HUES6 (cell line): ENCODE measurements around the gene GRHL3.
A peak's percentile ranks its signal among the peaks of the same experiment; 100 is the strongest.

ENCODE experiments used
- H3K27ac ChIP-seq: 2 replicates; pipeline ENCODE4 v1.7.0; 2013; ENCODE audit warnings: low read depth, mild to moderate bottlenecking, low read length, inconsistent platforms
- H3K27me3 ChIP-seq: 2 replicates; pipeline ENCODE4 v1.6.1; 2013; ENCODE audit warnings: low read length; ENCODE audit not compliant: control insufficient read depth, insufficient read depth
- H3K36me3 ChIP-seq: 2 replicates; pipeline ENCODE4 v1.6.1; 2013; ENCODE audit warnings: low read length; ENCODE audit not compliant: control insufficient read depth, insufficient read depth
- H3K4me1 ChIP-seq: 2 replicates; pipeline ENCODE4 v1.6.1; 2013; ENCODE audit warnings: low read length; ENCODE audit not compliant: control insufficient read depth, insufficient read depth
- H3K4me3 ChIP-seq: 2 replicates; pipeline ENCODE4 v1.5.1; 2013; ENCODE audit warnings: low read depth, low read length
- H3K9ac ChIP-seq: one replicate; pipeline ENCODE4 v1.6.1; 2013; ENCODE audit warnings: mild to moderate bottlenecking, low read length
- H3K9me3 ChIP-seq: 2 replicates; pipeline ENCODE4 v1.6.1; 2013; ENCODE audit warnings: low read depth, low read length; ENCODE audit not compliant: control insufficient read depth, insufficient read depth

GRHL3 gene

DNA sequence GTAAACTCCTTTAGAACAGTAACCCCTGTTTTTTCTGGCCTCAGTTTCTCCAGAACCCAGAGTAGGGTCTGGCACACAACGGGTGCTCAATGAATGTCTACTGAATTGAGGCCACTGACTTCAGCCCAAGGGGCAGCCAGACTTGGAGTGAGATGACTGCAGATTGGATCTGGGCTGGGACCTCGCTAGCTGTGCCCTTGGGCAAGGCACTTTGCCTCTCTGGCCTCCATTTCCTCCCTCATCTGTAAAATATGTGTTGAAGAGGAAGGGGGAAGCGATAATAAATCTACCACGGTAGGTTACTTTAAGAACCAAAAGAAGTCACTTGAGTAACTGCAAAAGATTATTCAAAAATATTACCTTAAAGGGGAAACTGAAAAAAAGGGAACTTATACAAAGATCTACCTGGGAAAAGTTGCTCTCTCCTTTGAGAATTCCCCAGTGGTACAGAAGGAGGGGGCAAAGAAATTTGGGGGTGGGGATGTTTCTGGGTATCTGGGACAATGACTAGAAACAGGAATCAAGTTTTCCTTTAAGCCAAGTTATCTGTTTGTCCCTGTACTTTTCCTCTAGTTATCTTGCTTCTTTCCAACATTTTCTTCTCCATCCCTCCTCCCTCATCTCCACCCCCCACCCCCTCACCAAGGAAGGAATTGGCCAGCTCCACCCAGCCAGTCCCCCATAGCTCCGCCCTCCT lies 394 bp upstream of the GRHL3 start:
- peaks cover 32% of the 10 kb centered on the region for H3K27me3 ChIP-seq
- H3K27ac ChIP-seq, result no peak overlapping the region
- peaks cover 56% of the 10 kb centered on the region for H3K4me1 ChIP-seq
- H3K36me3 ChIP-seq, result no peaks in the 10 kb centered on the region
- peak overlapping the region; percentile 64 for H3K4me3 ChIP-seq
- no peaks in the 10 kb centered on the region for H3K9me3 ChIP-seq
- H3K9ac ChIP-seq, result no peak overlapping the region

GRCh38 chr1:24319962-24320361 lies 805 bp downstream of the GRHL3 start:
- peaks cover 58% of the 10 kb centered on the region for H3K4me1 ChIP-seq
- peaks cover 32% of the 10 kb centered on the region for H3K27me3 ChIP-seq
- H3K9me3 ChIP-seq, result no peaks in the 10 kb centered on the region
- peak overlapping the region; percentile 91 for H3K9ac ChIP-seq
- H3K4me3 ChIP-seq, result peak overlapping the region; percentile 64
- no peak overlapping the region for H3K27ac ChIP-seq
- H3K36me3 ChIP-seq, result no peaks in the 10 kb centered on the region

DNA sequence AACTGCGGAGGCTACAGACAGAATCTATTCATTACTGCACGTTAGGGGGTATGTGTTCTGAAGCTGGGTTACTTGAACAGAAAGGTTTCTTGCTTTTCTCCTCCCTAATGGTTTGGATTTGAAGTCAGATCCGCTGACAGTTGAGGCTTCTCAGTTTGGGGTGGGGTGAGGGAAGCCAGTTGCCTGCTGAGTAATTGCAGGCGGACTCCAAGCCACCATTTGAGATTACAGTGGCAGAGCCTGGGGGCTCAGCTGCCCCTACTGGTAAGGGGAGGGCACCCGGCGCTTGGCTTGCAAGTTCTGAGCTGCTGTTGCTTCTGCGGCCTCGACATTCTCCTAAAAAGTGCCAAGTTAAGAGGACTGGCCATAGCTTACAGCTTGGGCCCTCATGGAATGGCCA lies 2.0 kb downstream of the GRHL3 start:
- Histone ChIP-seq H3K27ac (peak overlapping the region; percentile 89; the same call in 1 of the 2 replicates), H3K4me1 (peaks cover 58% of the 10 kb centered on the region), H3K4me3 (peak overlapping the region; percentile 64), H3K9me3 (no peaks in the 10 kb centered on the region), H3K36me3 (no peaks in the 10 kb centered on the region), H3K9ac (peak overlapping the region; percentile 91), H3K27me3 (peaks cover 32% of the 10 kb centered on the region)

DNA sequence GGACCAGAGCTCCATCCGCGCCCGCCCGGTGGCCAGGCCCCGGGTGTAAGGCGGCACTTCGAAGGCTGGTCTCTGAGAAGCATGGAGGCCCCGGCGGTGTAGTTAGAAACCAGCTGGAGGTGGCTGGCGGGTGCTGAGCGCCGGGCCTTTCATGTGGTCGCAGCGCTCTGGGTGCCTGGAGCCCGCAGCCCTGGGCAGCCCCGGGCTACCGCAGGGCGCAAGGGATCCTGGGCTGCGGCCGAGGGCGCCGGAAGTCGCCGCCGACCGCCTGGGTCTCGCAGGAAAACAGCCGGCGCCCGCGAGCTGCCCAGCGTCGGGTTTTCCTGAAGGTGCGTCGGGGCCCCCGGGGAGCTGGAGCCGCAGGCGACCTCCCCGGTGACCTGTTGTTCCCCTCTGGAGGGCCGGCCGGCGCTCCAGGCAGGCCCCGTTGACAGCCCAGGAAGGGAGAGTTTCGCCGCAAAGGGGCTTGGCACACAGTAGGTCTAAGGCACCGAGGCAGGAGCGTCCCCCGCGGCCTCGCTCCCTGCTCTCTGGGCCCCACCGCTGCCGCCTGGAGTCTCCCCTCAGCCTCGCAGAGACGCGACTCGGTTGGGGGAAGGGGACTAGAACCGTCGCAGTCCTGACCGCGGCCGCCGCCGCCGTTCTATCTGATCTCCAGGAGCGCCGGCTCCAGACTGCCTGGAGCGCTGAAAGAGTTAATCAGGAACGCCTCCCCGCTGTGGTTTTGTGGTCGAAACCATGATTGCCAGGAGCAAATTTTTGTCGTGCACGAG lies 2.7 kb downstream of the GRHL3 start:
- Histone ChIP-seq H3K9ac (peak overlapping the region; percentile 91), H3K27me3 (peaks cover 32% of the 10 kb centered on the region), H3K4me1 (peaks cover 58% of the 10 kb centered on the region), H3K4me3 (peak overlapping the region; percentile 64), H3K36me3 (no peaks in the 10 kb centered on the region), H3K27ac (peak overlapping the region; percentile 89; the same call in 1 of the 2 replicates), H3K9me3 (no peaks in the 10 kb centered on the region)

DNA sequence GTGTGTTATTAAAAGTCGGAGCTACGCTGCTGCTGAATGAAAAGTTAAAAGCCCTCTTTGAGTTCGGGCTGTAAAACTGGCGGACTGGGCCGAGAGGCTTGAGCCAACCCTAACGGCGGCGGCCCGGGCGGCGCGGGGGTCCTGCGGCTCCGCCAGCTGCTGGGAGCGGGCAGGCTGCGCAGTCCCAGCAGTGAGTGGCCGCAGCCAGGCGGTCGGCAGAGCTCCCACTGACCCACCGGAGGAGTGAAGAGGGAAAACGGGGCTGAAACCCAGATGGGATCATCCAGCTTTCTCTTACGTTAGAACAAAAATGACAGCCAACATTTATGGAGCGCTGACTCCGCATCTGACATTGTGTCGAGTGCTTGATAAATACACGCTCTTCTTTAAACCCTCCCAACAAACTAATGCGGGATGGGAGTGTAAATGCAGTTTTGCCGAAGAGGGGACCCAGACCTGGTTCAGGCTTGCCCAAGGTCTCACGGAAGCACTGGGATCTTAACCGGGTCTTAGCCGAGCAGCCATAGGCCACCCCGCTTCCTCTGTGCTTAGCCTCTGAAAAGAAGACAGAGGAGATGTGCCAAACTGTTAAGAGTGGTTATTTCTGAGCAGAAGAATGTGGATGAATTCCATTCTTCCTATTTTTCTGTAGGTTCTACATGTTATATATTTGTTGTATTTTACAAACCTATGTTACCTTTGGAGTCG lies 3.5 kb downstream of the GRHL3 start:
- Histone ChIP-seq H3K27ac (peak overlapping the region; percentile 89; the same call in 1 of the 2 replicates), H3K9me3 (no peaks in the 10 kb centered on the region), H3K36me3 (no peaks in the 10 kb centered on the region), H3K9ac (peak overlapping the region; percentile 91), H3K4me1 (peaks cover 51% of the 10 kb centered on the region), H3K27me3 (peaks cover 32% of the 10 kb centered on the region), H3K4me3 (peak overlapping the region; percentile 64)

DNA sequence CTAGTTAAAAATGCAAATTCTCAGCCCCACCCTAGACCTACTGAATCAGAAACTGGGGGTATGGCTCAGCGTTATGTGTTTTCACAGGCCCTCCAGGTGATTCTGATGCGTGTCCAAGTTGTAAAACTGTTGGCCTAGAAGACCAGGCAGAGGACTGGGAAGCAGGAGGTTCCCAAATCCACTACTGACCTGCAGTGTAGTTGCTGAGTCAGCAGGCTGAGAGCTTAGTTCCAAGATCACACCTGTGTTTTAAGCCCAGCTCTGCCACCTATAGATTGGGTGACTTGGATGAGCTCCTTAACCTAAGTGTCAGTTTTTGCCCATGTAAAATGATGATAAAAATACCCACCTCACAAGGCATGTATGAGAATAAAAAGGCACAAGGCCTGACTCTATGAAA lies 4.1 kb downstream of the GRHL3 start:
- peak overlapping the region; percentile 64; the same call in 1 of the 2 replicates for H3K4me3 ChIP-seq
- no peak overlapping the region for H3K9ac ChIP-seq
- no peaks in the 10 kb centered on the region for H3K9me3 ChIP-seq
- no peak overlapping the region for H3K27ac ChIP-seq
- H3K4me1 ChIP-seq, result peaks cover 45% of the 10 kb centered on the region
- no peaks in the 10 kb centered on the region for H3K36me3 ChIP-seq
- H3K27me3 ChIP-seq, result peaks cover 32% of the 10 kb centered on the region

DNA sequence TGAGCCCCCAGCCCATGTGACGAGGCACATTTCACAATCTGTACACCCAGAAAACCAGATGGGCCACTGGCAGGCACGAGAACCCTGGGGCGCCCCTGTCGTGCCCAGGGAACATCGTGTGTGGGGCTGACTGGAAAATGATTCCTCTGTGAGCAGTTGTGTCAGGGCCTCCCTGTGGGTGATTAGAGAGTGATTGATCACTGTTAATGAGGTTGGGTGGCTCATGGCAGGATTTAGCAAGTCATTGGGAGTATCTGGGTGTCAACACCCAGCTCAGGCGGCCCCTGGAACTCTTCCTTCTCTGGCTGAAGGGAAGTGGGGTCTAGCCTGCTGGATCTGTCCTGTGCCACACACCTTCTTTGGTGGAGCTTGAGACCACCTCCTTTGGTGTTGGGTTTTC lies 5.7 kb downstream of the GRHL3 start:
- Histone ChIP-seq H3K4me3 (no peak overlapping the region), H3K9ac (no peak overlapping the region), H3K4me1 (peaks cover 41% of the 10 kb centered on the region), H3K27me3 (peaks cover 30% of the 10 kb centered on the region), H3K36me3 (no peaks in the 10 kb centered on the region), H3K9me3 (no peaks in the 10 kb centered on the region), H3K27ac (no peak overlapping the region)

DNA sequence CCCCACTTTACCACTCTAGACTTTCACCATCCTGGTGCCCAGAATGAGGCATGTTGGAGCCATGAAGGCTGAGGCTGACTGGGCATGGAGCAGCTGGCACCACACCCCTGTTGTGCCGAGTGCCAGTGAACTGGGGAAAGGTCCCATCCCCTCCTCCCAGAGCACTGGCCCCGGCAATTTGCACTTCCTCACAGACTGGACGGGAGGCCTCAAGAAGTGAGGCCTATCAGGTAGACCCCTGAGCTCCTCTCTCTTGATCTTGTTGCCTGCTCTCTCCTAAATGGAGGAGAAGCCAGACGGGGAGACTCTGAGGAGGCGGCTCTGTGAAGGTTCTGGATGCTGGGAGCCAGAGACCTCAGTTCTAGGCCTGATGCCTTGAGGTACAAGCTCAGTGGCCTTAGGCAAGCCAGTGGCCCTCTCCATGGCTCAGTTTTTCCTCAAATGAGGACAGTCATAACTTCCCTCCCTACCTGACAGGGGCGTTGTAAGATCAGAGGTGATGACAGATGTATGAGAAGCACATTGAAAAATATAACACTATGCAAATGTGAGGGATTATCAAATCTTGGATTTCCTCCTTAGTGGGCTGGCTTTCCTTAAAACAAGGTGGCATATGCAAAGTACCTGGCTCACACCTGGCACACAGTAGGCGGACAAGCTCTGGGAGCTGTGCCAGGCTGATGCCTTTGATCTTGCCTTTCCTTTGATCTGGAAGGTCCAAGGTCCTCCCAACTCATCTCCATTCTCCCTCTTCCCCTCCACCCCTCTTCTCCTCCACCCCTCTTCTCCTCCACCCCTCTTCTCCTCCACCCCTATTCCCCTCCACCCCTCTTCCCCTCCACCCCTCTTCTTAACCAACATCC lies 6.7 kb downstream of the GRHL3 start:
- H3K4me1 ChIP-seq, result peaks cover 39% of the 10 kb centered on the region

GRCh38 chr1:24327486-24327885 lies 8.3 kb downstream of the GRHL3 start:
- H3K27me3 ChIP-seq, result peaks cover 10% of the 10 kb centered on the region
- no peaks in the 10 kb centered on the region for H3K9me3 ChIP-seq
- H3K9ac ChIP-seq, result no peak overlapping the region
- H3K36me3 ChIP-seq, result peaks cover 6% of the 10 kb centered on the region; the same call in 1 of the 2 replicates
- H3K4me1 ChIP-seq, result peaks cover 30% of the 10 kb centered on the region; the same call in 1 of the 2 replicates
- H3K27ac ChIP-seq, result no peak overlapping the region
- no peak overlapping the region for H3K4me3 ChIP-seq

More for the DNA sequence above, 6.7 kb downstream of the GRHL3 start:
- no peak overlapping the region for H3K27ac ChIP-seq
- no peaks in the 10 kb centered on the region for H3K36me3 ChIP-seq
- H3K4me3 ChIP-seq, result no peak overlapping the region
- no peak overlapping the region for H3K9ac ChIP-seq
- no peaks in the 10 kb centered on the region for H3K9me3 ChIP-seq
- peaks cover 21% of the 10 kb centered on the region for H3K27me3 ChIP-seq

DNA sequence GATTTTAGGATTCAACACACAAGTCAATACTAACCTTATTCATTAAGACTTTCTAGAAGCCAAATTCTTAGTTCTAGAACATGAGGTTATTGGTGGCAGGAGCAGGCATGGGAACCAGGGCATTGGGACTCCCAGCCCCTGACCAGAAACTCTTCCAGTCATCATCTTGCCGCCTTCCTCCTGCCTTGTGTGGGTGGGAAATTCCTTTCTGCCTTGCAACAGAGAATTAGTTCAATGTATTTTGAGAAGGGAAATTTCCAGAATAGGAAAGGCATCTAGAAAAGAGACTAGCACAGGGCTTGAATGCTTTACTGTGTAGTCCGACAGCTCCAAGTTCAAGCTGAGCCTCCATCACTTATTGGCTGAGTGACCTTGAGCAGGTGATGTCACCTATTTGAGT lies 8.7 kb downstream of the GRHL3 start:
- H3K4me1 ChIP-seq, result peaks cover 27% of the 10 kb centered on the region; the same call in 1 of the 2 replicates
- peaks cover 6% of the 10 kb centered on the region; the same call in 1 of the 2 replicates for H3K36me3 ChIP-seq
- H3K9ac ChIP-seq, result no peak overlapping the region
- H3K27me3 ChIP-seq, result peaks cover 6% of the 10 kb centered on the region
- no peak overlapping the region for H3K27ac ChIP-seq
- no peak overlapping the region for H3K4me3 ChIP-seq
- H3K9me3 ChIP-seq, result no peaks in the 10 kb centered on the region
